Measurements from ENCODE around the gene HSPA13.

DNA sequence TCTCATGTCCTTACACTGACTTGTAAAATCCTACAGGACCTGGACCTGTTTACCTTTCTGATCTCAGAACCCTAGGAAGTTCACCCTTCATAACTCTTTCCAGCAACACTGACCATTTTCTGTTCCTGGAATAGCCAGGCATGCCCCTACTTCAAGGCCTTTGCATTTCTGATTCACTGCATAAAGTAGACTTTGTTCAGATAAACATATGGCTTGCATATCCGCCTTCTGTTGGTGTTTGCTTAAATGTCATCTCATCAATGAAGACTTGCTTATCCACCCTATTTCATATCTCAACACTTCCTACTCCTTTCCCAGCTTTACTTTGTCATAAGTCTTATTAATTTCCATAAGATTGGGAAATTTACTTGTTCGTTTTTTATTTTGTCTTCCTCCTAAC lies 57.4 kb downstream of the HSPA13 start:
- TF ChIP-seq, protein P1, sequence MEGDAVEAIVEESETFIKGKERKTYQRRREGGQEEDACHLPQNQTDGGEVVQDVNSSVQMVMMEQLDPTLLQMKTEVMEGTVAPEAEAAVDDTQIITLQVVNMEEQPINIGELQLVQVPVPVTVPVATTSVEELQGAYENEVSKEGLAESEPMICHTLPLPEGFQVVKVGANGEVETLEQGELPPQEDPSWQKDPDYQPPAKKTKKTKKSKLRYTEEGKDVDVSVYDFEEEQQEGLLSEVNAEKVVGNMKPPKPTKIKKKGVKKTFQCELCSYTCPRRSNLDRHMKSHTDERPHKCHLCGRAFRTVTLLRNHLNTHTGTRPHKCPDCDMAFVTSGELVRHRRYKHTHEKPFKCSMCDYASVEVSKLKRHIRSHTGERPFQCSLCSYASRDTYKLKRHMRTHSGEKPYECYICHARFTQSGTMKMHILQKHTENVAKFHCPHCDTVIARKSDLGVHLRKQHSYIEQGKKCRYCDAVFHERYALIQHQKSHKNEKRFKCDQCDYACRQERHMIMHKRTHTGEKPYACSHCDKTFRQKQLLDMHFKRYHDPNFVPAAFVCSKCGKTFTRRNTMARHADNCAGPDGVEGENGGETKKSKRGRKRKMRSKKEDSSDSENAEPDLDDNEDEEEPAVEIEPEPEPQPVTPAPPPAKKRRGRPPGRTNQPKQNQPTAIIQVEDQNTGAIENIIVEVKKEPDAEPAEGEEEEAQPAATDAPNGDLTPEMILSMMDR (IDR thresholded peaks at IDR 0.05) = no peak
- no peak for TF ChIP-seq EP300 (IDR thresholded peaks at IDR 0.05; ENCODE audit: low read depth)
- no peak for TF ChIP-seq POLR2A (IDR thresholded peaks at IDR 0.05)
